AG09319 (cell line): ENCODE results near the gene PCDHGA1.

Experiments used
- DNase-seq: peaks from one replicate; pipeline ENCODE4 v3.0.0-alpha.2; 2010; ENCODE audit warnings: low read depth; ENCODE audit errors: extremely low read depth
- CTCF ChIP-seq: IDR thresholded peaks from 2 replicates; pipeline ENCODE4 v1.5.1; 2011; ENCODE audit warnings: low read depth, mild to moderate bottlenecking, inconsistent platforms, low read length, moderate library complexity

The PCDHGA1 gene

GRCh38 chr5:141533897-141534296, 203.6 kb downstream of the PCDHGA1 start:
- no peak for TF ChIP-seq CTCF

GRCh38 chr5:141534492-141535213, 204.3 kb downstream of the PCDHGA1 start:
- TF ChIP-seq CTCF, result no peak
- DNase-seq, result no peak

More at GRCh38 chr5:141533897-141534296, 203.6 kb downstream of the PCDHGA1 start:
- no peak for DNase-seq

GRCh38 chr5:141543053-141543452, 212.7 kb downstream of the PCDHGA1 start:
- no peak for TF ChIP-seq CTCF
- DNase-seq, result no peak

GRCh38 chr5:141547488-141547887, 217.2 kb downstream of the PCDHGA1 start:
- DNase-seq, result no peak
- TF ChIP-seq CTCF, result no peak

GRCh38 chr5:141547921-141548320, 217.6 kb downstream of the PCDHGA1 start:
- no peak for DNase-seq
- TF ChIP-seq CTCF, result no peak

- peak; percentile 68 for TF ChIP-seq CTCF
- peak; percentile 99 for DNase-seq
Measured at GRCh38 chr5:141557681-141558136, 227.4 kb downstream of the PCDHGA1 start.

- TF ChIP-seq CTCF, result no peak
- DNase-seq, result no peak
Measured at GRCh38 chr5:141558150-141558549, 227.8 kb downstream of the PCDHGA1 start.
